ENCODE data around the gene WNT3. TPM values are rescaled to one million over a fixed set of nuclear protein-coding genes. Genes with fewer than 3 reads are reported as not detected.
"Not testable (repeated sequence)": the region's sequence is repeated elsewhere in the genome, so short reads cannot be mapped to it uniquely, and the experiment has no call there.

Gene WNT3
- 2.4 TPM for polyA plus RNA-seq (ENCODE audit: insufficient read length)

- no peak for DNase-seq (ENCODE audit: low read depth)
These were observed at the start of gene WNT3 for GRCh38 chr17:46818316-46818928. Gene WNT3, minus strand, starts transcription at chr17:46818692. Its CDS starts 95 bp downstream, at chr17:46818597.

GRCh38 chr17:46866747-46867146, 48.3 kb upstream of the WNT3 start:
- no peak for DNase-seq (ENCODE audit: low read depth)

GRCh38 chr17:46866325-46866724, 47.8 kb upstream of the WNT3 start:
- DNase-seq (ENCODE audit: low read depth): no peak

GRCh38 chr17:46865100-46865499, 46.6 kb upstream of the WNT3 start:
- no peak for DNase-seq (ENCODE audit: low read depth)

GRCh38 chr17:46863383-46864121, 45.1 kb upstream of the WNT3 start:
- DNase-seq (ENCODE audit: low read depth): no peak

GRCh38 chr17:46862949-46863348, 44.5 kb upstream of the WNT3 start:
- no peak for DNase-seq (ENCODE audit: low read depth)

GRCh38 chr17:46859996-46860395, 41.5 kb upstream of the WNT3 start:
- no peak for DNase-seq (ENCODE audit: low read depth)

GRCh38 chr17:46857600-46857999, 39.1 kb upstream of the WNT3 start:
- no peak for DNase-seq (ENCODE audit: low read depth)

- no peak for DNase-seq (ENCODE audit: low read depth)
These were observed 36.5 kb upstream of the WNT3 start for GRCh38 chr17:46854948-46855347.

GRCh38 chr17:46854515-46854914, 36.0 kb upstream of the WNT3 start:
- DNase-seq (ENCODE audit: low read depth): no peak

GRCh38 chr17:46853896-46854444, 35.5 kb upstream of the WNT3 start:
- no peak for DNase-seq (ENCODE audit: low read depth)

GRCh38 chr17:46851029-46851741, 32.7 kb upstream of the WNT3 start, which contains the start of gene WNT9B:
Gene WNT9B, plus strand, starts transcription at chr17:46851583. Its CDS starts 56 bp downstream, at chr17:46851639.
- no peak for DNase-seq (ENCODE audit: low read depth)

- no peak for DNase-seq (ENCODE audit: low read depth)
These were observed 32.2 kb upstream of the WNT3 start for GRCh38 chr17:46850688-46851028.

GRCh38 chr17:46848534-46848933, 30.0 kb upstream of the WNT3 start:
- DNase-seq (ENCODE audit: low read depth): no peak

GRCh38 chr17:46847204-46848191, 29.0 kb upstream of the WNT3 start:
- no peak for DNase-seq (ENCODE audit: low read depth)

GRCh38 chr17:46842835-46843234, 24.3 kb upstream of the WNT3 start:
- no peak for DNase-seq (ENCODE audit: low read depth)

GRCh38 chr17:46841561-46842379, 23.3 kb upstream of the WNT3 start:
- DNase-seq (ENCODE audit: low read depth): no peak

- not testable (repeated sequence) for DNase-seq (ENCODE audit: low read depth)
These were observed 22.1 kb upstream of the WNT3 start for GRCh38 chr17:46840596-46840995.

GRCh38 chr17:46839211-46839610, 20.7 kb upstream of the WNT3 start:
- no peak for DNase-seq (ENCODE audit: low read depth)

- no peak for DNase-seq (ENCODE audit: low read depth)
These were observed 19.0 kb upstream of the WNT3 start for GRCh38 chr17:46837521-46837920.
